Measurements from ENCODE around the gene SLC13A2.

Gene SLC13A2

GRCh38 chr17:28499684-28500357, 26.4 kb downstream of the SLC13A2 start:
- H3K9me2 ChIP-seq (replicated peaks; ENCODE audit: low read depth, low read length): no peaks in the 10 kb centered on the region
- H3K4me2 ChIP-seq (ENCODE audit: low read depth, low read length, poor library complexity, severe bottlenecking): no peak overlapping the region
- no peak overlapping the region for H2AFZ ChIP-seq (ENCODE audit: low read length)
- H3K9me3 ChIP-seq (ENCODE audit: insufficient read depth, low read depth, low read length): no peaks in the 10 kb centered on the region
- H4K20me1 ChIP-seq (ENCODE audit: insufficient read depth, low read length, poor library complexity, severe bottlenecking): no peaks in the 10 kb centered on the region
- peaks cover 11% of the 10 kb centered on the region for H3K4me1 ChIP-seq (ENCODE audit: insufficient read depth, low read length, poor library complexity, severe bottlenecking)
- H3K4me3 ChIP-seq (ENCODE audit: low read length, poor library complexity, severe bottlenecking): no peak overlapping the region
- no peaks in the 10 kb centered on the region for H3F3A ChIP-seq (ENCODE audit: low read depth)
- H3K79me2 ChIP-seq (ENCODE audit: insufficient read depth, low read length): no peaks in the 10 kb centered on the region
- no peaks in the 10 kb centered on the region for H3K27me3 ChIP-seq (ENCODE audit: insufficient read depth, low read length, poor library complexity, severe bottlenecking)
- no peak overlapping the region for H3K9ac ChIP-seq (ENCODE audit: low read depth, low read length, poor library complexity, severe bottlenecking)
- no peaks in the 10 kb centered on the region for H3K36me3 ChIP-seq (ENCODE audit: insufficient read depth, low read length)
- TF ChIP-seq EZH2phosphoT487 (IDR thresholded peaks at IDR 0.05; ENCODE audit: borderline replicate concordance): no peak
- TF ChIP-seq CTCF (conservative IDR thresholded peaks at IDR 0.05; ENCODE audit: low read length): no peak

GRCh38 chr17:28500712-28501379, 27.4 kb downstream of the SLC13A2 start:
- Histone ChIP-seq H3K4me2 (ENCODE audit: low read depth, low read length, poor library complexity, severe bottlenecking) (peak overlapping the region; percentile 30), H3K27me3 (ENCODE audit: insufficient read depth, low read length, poor library complexity, severe bottlenecking) (no peaks in the 10 kb centered on the region), H3K36me3 (ENCODE audit: insufficient read depth, low read length) (no peaks in the 10 kb centered on the region), H3F3A (ENCODE audit: low read depth) (no peaks in the 10 kb centered on the region), H2AFZ (ENCODE audit: low read length) (peak overlapping the region; percentile 83), H3K4me3 (ENCODE audit: low read length, poor library complexity, severe bottlenecking) (peak overlapping the region; percentile 26), H3K9ac (ENCODE audit: low read depth, low read length, poor library complexity, severe bottlenecking) (no peak overlapping the region), H4K20me1 (ENCODE audit: insufficient read depth, low read length, poor library complexity, severe bottlenecking) (no peaks in the 10 kb centered on the region), H3K79me2 (ENCODE audit: insufficient read depth, low read length) (no peaks in the 10 kb centered on the region), H3K9me2 (replicated peaks; ENCODE audit: low read depth, low read length) (no peaks in the 10 kb centered on the region), H3K9me3 (ENCODE audit: insufficient read depth, low read depth, low read length) (no peaks in the 10 kb centered on the region), H3K4me1 (ENCODE audit: insufficient read depth, low read length, poor library complexity, severe bottlenecking) (peaks cover 11% of the 10 kb centered on the region)
- TF ChIP-seq CTCF (conservative IDR thresholded peaks at IDR 0.05; ENCODE audit: low read length) (no peak), EZH2phosphoT487 (IDR thresholded peaks at IDR 0.05; ENCODE audit: borderline replicate concordance) (no peak)

- H3K9me3 ChIP-seq (ENCODE audit: insufficient read depth, low read depth, low read length): no peaks in the 10 kb centered on the region
- H3K9ac ChIP-seq (ENCODE audit: low read depth, low read length, poor library complexity, severe bottlenecking): no peak overlapping the region
- peak overlapping the region; percentile 30 for H3K4me2 ChIP-seq (ENCODE audit: low read depth, low read length, poor library complexity, severe bottlenecking)
- no peaks in the 10 kb centered on the region for H3F3A ChIP-seq (ENCODE audit: low read depth)
- no peak for TF ChIP-seq CTCF (conservative IDR thresholded peaks at IDR 0.05; ENCODE audit: low read length)
- TF ChIP-seq EZH2phosphoT487 (IDR thresholded peaks at IDR 0.05; ENCODE audit: borderline replicate concordance): no peak
- H3K27me3 ChIP-seq (ENCODE audit: insufficient read depth, low read length, poor library complexity, severe bottlenecking): no peaks in the 10 kb centered on the region
- peak overlapping the region; percentile 26 for H3K4me3 ChIP-seq (ENCODE audit: low read length, poor library complexity, severe bottlenecking)
- H3K79me2 ChIP-seq (ENCODE audit: insufficient read depth, low read length): no peaks in the 10 kb centered on the region
- peak overlapping the region; percentile 83 for H2AFZ ChIP-seq (ENCODE audit: low read length)
- no peaks in the 10 kb centered on the region for H3K36me3 ChIP-seq (ENCODE audit: insufficient read depth, low read length)
- no peaks in the 10 kb centered on the region for H4K20me1 ChIP-seq (ENCODE audit: insufficient read depth, low read length, poor library complexity, severe bottlenecking)
- peaks cover 11% of the 10 kb centered on the region for H3K4me1 ChIP-seq (ENCODE audit: insufficient read depth, low read length, poor library complexity, severe bottlenecking)
- no peaks in the 10 kb centered on the region for H3K9me2 ChIP-seq (replicated peaks; ENCODE audit: low read depth, low read length)
Observed at GRCh38 chr17:28501421-28502284, 28.2 kb downstream of the SLC13A2 start.

All from Loucy (cell line).